ENCODE results near the gene ARIH1.

DNA sequence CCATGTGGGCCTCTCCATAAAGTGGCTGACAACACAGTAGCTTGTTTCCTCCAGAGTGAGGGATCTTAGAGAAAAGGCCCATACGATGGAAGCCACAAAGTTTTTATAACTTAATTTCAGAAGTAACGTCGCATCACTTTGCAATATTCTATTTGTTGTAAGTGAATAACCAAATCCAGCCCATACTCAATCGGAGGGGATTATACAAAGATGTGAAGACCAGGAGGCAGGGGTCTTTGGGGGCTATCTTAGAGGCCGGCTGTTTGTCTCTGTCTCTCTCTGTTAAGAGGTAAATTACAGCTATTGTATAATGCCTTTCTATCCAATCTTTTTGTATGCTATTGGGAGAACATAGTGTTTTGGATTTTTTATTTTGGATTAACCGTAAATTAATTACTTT lies 9.1 kb downstream of the ARIH1 start:
- TF ChIP-seq NFRKB (IDR thresholded peaks at IDR 0.05) (no peak), BHLHE40 (IDR thresholded peaks at IDR 0.05; ENCODE audit: borderline replicate concordance) (no peak), CTBP1 (IDR thresholded peaks at IDR 0.05; ENCODE audit: borderline replicate concordance) (no peak), FOXA1 (IDR thresholded peaks at IDR 0.05) (no peak), ZNF384 (IDR thresholded peaks at IDR 0.05) (no peak), L3MBTL2 (conservative IDR thresholded peaks at IDR 0.05) (no peak), SP1 (IDR thresholded peaks at IDR 0.05) (no peak), TARDBP (IDR thresholded peaks at IDR 0.05) (no peak), HDGF (IDR thresholded peaks at IDR 0.05; ENCODE audit: borderline replicate concordance) (no peak), FOXK2 (IDR thresholded peaks at IDR 0.05) (no peak)
- TF ChIP-seq, protein P1, sequence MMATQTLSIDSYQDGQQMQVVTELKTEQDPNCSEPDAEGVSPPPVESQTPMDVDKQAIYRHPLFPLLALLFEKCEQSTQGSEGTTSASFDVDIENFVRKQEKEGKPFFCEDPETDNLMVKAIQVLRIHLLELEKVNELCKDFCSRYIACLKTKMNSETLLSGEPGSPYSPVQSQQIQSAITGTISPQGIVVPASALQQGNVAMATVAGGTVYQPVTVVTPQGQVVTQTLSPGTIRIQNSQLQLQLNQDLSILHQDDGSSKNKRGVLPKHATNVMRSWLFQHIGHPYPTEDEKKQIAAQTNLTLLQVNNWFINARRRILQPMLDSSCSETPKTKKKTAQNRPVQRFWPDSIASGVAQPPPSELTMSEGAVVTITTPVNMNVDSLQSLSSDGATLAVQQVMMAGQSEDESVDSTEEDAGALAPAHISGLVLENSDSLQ (IDR thresholded peaks at IDR 0.05): no peak
